ENCODE measurements around the gene MYLK4. TPM values are rescaled to one million over a fixed set of nuclear protein-coding genes. Genes with fewer than 3 reads are reported as not detected.

The MYLK4 gene
- polyA plus RNA-seq, 12 donors: 5.8 to 20.3 (median 11.5) TPM; not detected in 1

- DNase-seq: peak; percentile 63
Measured at GRCh38 chr6:2738373-2738979, 12.2 kb downstream of the MYLK4 start.

DNA sequence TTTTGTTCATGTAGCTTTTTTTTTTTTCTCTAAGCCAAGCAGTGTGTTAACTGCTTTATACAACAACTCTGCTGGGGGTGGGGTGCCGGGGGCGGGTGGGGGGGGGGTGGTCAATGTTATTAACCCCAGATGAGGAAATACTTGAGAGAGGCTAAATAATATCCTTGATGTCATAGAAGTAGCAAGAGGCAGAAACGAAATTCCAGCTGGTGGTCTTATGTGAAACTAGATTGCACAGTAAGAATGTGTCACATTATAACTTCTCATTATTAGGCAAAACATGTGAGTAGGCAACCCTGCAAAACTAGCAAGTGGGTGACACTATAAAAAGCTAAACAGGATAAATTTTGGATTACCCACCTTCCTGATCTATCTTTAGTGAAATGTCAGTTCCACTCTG is 12.8 kb downstream of the MYLK4 start:
- no peak for DNase-seq

DNA sequence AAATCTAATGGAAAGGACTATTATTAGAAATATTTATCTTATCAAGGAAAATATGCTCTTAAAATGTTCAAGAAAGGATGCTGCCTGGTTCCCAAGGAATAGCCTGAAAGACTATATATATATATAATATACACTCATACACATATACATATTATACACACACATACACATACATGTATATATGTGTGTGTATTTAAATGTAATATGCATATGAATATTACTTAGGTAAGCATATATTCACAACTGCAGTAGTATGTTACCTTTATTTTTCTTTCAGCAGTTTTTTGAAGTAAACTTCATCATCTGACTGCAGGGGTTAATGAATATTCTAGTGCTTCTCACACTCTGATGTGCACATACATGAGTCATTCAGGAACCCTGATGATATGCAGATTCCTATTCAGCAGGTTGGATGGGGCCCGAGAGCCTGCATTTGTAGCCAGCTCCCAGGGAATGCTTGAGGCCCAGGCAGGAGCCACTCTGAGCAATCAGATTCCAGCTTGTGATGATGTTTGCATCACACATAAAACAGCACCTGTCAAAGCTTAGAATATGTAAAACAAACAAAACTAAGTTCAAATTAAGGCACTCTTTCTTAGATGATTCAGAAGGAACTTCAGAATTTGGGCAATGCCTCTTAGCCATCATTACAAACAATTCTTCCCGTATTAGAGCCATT is 16.1 kb downstream of the MYLK4 start:
- DNase-seq: no peak

DNA sequence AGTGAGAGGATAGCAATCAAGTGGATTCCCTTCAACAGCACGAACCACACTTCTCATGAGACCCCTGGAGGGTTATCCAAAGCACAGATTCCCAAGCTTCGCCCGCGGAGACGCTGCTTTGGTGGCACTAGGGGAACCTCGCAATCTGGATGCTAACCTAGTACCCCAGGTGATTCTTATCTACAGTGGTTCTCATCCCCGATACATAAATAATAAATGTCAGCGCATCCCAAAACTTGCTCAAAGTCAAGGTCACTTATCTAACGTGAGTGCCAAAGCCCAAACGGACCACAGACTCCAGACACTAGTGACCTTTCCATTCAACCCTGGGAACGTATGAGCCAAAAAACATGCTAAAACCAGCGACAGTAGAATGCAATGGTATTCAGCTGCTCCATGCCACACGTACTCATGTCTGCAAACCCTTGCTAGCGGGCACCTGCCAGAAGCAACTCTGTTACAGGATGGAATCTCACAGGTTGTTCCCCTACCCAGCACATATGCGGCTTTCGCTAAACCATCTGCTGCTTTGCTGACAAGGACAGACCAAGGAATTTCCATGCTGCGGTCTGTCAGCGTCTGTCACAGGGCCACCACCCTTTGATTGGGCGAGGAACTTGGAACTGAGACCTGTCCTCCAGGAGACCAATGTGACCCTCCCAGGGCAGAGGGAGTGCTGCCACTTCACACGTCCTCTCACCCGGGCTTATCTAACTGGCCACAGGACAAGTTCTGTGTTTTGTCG is 16.8 kb downstream of the MYLK4 start:
- no peak for DNase-seq

- DNase-seq: no peak
Measured at GRCh38 chr6:2733324-2733723, 17.4 kb downstream of the MYLK4 start.

GRCh38 chr6:2732503-2733089 is 18.1 kb downstream of the MYLK4 start:
- DNase-seq: no peak

DNA sequence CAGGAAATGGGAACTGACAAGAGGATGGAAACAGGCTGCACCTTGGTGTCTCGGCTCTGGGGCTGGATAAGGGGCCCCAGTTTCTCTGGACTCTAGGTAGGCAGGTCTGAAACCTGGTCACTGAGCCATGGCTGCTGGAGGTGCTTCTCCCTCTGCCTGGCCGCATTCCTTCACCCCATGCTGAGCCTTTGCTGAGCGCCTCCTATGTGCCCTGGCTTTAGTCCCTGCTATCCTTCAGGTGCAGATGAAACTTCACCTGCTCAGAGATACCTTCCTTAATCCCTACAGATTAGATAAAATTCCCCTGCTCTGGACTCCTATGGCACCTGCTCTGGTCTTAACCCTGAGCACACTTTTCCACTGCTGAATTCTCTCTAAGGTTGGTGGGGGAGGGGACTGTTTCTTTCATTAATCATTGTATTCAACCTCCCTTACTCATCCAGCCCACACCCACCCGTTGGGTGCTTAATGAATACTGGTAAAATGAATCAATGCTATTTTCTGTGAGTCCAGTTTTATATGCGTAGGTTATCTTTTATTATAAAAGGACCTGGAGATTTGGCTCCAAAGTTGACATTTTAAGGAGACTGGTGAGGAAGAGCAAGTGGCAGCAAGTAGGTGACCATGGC is 19.3 kb downstream of the MYLK4 start:
- DNase-seq: no peak

GRCh38 chr6:2730353-2731107 is 20.2 kb downstream of the MYLK4 start:
- no peak for DNase-seq

- no peak for DNase-seq
Measured at GRCh38 chr6:2729921-2730320, 20.8 kb downstream of the MYLK4 start.

- no peak for DNase-seq
Measured at GRCh38 chr6:2725999-2726567, 24.6 kb downstream of the MYLK4 start.

DNA sequence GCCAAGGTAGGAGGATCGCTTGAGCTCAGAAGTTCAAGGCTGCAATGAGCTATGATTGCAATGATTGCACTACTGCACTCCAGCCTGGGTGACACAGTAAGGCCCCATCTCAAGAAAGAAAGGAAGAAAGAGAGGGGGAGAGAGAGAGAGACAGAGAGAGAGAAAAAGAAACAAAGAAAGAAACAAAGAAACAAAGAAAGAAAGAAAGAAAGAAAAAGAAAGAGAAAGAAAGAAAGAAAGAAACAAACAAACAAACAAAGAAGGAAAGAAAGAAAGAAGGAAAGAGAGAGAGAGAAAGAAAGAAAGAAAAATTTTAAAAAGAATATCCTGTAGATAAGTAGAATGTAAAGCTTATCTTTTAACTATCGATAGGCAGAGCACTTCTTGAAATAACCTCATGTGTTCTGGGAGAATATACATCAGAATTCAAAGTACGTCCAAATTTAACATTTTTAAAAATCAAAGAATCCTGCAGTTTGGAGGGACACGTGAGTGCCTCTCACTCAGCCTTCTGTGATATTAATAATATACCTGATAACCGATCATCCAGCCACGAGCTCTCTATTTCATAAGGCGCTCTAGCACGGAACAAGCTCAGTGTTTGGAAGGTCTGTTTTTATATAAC is 25.2 kb downstream of the MYLK4 start:
- DNase-seq: no peak

- no peak for DNase-seq
Measured at GRCh38 chr6:2721219-2721618, 29.5 kb downstream of the MYLK4 start.

DNA sequence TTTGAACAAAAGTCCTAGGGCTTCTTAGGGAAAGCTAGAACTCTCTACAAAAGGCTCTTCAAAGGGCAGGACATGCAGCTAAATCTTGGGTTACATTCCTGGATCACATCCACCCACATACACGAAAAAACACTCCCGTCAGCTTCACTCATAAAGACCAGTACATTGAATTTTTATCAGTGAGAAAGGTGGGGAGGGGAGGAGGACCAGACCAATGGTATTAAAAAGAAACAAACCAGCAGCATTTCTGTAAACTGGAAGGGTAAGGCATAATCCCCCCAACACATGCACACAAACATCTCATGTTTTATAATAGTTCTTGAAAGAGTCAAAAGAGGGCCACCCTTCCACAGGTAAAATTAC is 31.6 kb downstream of the MYLK4 start:
- no peak for DNase-seq

DNA sequence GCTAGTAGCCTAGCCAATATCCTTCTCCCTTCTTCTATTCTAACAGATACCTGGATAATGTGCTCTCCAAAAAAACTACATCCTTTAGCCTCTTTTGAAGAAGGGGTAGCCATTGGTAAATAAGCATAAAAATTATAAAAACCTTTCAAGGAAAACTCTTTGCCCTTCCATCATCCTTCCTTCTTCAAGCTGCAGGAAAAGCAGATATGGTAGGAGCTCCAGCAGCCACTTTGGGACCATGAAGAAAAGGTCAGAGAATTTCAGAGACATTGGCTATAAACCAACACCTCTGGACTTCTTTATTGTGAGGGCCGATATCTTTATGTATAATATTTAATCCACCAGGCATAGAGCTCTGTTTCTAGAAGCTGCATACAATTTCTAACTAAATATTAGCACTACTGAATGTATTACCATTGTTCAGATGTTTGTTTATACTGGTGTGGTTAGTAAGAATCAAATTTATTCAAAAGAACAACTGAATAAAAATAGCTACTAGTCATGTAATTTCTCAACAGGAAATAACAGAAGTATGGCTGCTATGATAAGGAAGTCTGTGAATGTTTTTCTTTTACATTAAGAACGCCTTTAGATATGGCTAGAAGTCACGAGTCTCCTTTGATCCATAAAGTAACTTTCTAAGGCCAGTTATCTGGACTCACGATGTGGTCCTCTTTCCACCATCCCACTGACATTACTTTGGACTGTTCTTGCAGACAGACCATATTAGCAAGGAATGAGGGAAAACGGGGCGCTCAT is 32.2 kb downstream of the MYLK4 start:
- DNase-seq: no peak

DNA sequence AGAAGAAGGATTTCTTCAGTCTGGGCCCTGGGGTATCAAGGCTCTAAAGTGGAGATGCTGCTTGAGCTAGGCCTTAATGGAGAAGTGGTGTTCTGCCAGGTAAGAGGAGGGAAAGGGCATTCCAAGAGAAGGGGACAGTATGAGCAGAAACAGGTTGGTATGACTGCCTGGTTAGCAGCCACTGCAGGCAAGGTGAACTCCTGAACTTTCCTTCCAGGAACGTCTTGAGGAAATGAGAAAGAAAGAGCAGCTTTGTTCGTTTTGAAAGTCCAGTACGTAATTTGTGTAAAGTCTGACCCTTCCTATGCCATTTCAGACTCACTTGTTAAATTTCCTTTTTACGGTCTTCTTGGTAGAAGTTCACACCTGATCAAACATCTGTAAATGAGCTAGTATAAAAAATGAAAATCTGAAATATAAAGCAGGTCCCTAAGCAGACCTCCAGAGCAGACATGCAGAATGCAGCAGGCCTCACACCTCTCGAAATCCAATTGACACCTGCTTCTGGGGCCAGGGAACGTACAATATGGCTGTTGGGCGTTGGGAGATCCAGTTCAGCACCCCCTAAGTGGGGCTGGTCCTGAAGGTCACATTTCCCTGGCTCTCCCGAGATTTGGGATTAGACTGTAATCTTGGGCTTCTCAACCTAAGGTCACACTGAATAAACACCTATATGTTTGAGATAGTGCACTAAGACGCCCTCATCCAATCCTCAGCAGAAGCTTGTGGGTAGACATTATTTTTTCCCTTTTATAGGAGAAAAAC is 33.6 kb downstream of the MYLK4 start:
- DNase-seq: no peak

DNA sequence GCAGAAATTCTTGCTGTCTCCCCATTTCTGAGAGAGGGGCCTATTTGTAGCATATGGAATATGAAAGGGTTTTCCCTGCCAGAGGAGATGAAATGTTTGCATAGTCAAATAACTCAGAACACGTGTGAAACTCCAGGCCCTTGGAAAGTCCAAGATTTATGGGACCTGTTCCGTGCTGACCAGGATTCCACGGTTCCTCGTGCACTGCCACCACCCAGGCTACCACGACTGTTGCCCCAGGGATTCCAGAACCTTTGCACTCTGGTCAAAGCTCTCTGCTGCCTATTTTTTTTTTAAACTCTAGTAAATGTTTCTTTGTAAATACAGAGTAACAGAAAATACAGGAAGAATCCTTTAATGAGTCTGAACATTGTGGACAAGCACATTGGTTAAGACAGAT is 35.0 kb downstream of the MYLK4 start:
- DNase-seq: no peak

DNA sequence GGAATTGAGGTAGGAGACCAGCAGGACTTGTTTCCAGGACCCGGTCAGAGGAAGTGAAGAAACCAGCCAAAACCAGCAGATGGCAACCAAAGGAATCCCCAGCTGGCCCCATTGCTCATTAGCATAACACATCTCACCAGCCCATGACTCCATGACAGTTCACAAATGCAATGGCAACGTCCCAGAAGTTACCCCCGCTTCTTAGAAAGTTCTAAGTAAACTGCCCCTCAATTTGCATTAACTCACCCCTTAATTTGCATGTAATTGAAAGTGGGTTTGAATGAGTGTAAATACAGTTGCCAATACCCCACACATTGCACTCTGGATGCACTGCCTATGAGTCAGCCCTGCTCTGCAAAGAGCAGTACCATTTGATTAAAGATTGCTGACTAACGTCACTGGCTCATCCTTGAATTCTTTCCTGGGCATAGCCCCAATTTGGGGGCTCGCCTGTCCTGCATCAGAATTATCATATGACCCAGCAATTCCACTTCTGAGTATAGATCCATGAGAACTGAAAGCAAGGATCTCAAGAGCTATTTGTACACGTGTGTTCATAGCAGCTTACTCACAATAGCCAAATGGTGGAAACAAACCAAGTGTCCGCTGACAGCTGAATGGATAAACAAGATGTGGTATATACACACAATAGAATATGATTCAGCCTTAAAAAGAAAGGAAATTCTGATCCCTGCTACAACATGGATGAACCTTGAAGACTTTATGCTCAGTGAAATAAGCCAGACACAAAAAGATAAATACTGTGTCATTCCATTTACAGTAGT is 36.4 kb downstream of the MYLK4 start:
- no peak for DNase-seq

DNA sequence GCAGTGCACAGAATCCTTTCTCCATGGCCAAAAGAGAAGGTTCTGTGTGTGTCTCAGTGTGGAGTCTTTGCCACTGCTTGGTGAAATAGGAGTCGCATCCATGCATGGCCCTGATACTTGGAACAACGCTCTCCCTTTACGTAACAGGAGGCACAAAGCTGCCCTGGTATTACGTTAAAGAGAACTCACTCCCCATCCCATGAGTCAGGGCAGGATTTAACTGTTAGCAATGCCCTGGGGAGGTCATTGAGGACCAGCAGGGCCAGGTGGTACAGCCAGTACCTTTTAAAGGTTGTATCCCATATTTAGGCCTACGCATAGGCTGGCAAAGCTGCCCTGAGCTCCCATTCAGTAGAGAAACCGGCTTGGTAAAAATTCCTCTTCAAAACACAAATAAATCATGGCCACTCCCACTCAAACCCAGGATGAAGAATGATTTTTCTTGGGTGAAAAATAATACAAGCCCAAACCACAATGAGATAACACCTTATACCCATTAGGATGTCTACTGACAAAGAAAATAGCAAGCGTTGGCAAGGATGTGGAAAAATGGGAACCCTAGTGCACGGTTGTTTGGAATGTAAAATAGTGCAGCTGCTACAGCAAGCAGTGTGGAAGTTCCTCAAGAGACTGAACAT is 37.1 kb downstream of the MYLK4 start:
- no peak for DNase-seq

All from muscle of arm (tissue), 12 donors.